NB4 (cell line): Measurements from ENCODE around the gene MAP4K1.

Experiments used
- CTCF ChIP-seq: IDR thresholded peaks from one replicate; pipeline ENCODE4 v1.5.1; 2012; ENCODE audit warnings: low read depth, low read length
- POLR2A ChIP-seq: IDR thresholded peaks from 2 replicates; pipeline ENCODE4 v1.6.1; 2011; ENCODE audit warnings: mild to moderate bottlenecking; ENCODE audit not compliant: insufficient read length; ENCODE audit errors: extremely low read depth
- TF ChIP-seq, protein P1 (sequence below): IDR thresholded peaks from 2 replicates; pipeline ENCODE4 v1.6.1; 2011; ENCODE audit warnings: low read depth, low read length

GRCh38 chr19:38666663-38667511, 49.1 kb upstream of the MAP4K1 start:
- no peak for TF ChIP-seq CTCF
- TF ChIP-seq, protein P1, sequence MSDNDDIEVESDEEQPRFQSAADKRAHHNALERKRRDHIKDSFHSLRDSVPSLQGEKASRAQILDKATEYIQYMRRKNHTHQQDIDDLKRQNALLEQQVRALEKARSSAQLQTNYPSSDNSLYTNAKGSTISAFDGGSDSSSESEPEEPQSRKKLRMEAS: no peak
- TF ChIP-seq POLR2A: no peak
